Bronchial epithelial cell (primary cell): Measurements from ENCODE around the gene BRD3OS. TPM values are rescaled to one million over a fixed set of nuclear protein-coding genes. Genes with fewer than 3 reads are reported as not detected.

ENCODE experiments used
- DNase-seq: peaks from one replicate; pipeline ENCODE4 v3.0.0-alpha.2; 2010; ENCODE audit warnings: low read depth
- FAIRE-seq: peaks from 2 replicates; lab custom pipeline; 2011; peaks lifted over from hg19 to GRCh38; lab: Jason Lieb, UNC
- H3K27me3 ChIP-seq: 2 replicates; pipeline ENCODE4 v1.5.1; 2011; ENCODE audit warnings: low read length; ENCODE audit not compliant: control insufficient read depth, insufficient read depth
- H3K36me3 ChIP-seq: 2 replicates; pipeline ENCODE4 v1.5.1; 2011; ENCODE audit warnings: low read length; ENCODE audit not compliant: control insufficient read depth, insufficient read depth
- H3K4me3 ChIP-seq: 2 replicates; pipeline ENCODE4 v1.5.1; 2011; ENCODE audit warnings: mild to moderate bottlenecking, low read depth, low read length, control low read depth
- CTCF ChIP-seq: IDR thresholded peaks from 2 replicates; pipeline ENCODE4 v1.5.1; 2011; ENCODE audit warnings: mild to moderate bottlenecking, moderate library complexity, low read length, control low read depth, inconsistent platforms; ENCODE audit not compliant: insufficient read depth, severe bottlenecking
- total RNA-seq: library from RNA; depleted of rRNA; stranded (reverse); fragments of >200 nt; gene quantifications from 2 replicates; pipeline ENCODE4 v1.2.1, GENCODE V29; 2014

BRD3OS gene
- total RNA-seq, 1 donor from 2014 or later = 5.8 TPM

GRCh38 chr9:134056483-134057306 lies 31.4 kb downstream of the BRD3OS start:
- H3K27me3 ChIP-seq = no peaks in the 10 kb centered on the region
- no peak overlapping the region for H3K4me3 ChIP-seq
- TF ChIP-seq CTCF = no peak
- FAIRE-seq (no peak), DNase-seq (no peak)
- H3K36me3 ChIP-seq = peaks cover 12% of the 10 kb centered on the region

GRCh38 chr9:134057307-134057657 lies 32.0 kb downstream of the BRD3OS start:
- FAIRE-seq (no peak), DNase-seq (no peak)
- peaks cover 12% of the 10 kb centered on the region for H3K36me3 ChIP-seq
- no peak overlapping the region for H3K4me3 ChIP-seq
- TF ChIP-seq CTCF = no peak
- H3K27me3 ChIP-seq = no peaks in the 10 kb centered on the region

GRCh38 chr9:134057751-134058701 lies 32.7 kb downstream of the BRD3OS start:
- TF ChIP-seq CTCF = no peak
- no peak overlapping the region for H3K4me3 ChIP-seq

GRCh38 chr9:134058716-134059115 lies 33.4 kb downstream of the BRD3OS start:
- FAIRE-seq = no peak
- DNase-seq = peak; percentile 47
- Histone ChIP-seq H3K4me3 (no peak overlapping the region), H3K36me3 (peaks cover 1% of the 10 kb centered on the region), H3K27me3 (no peaks in the 10 kb centered on the region)
- TF ChIP-seq CTCF = peak; percentile 15

More at GRCh38 chr9:134057751-134058701, 32.7 kb downstream of the BRD3OS start:
- no peak for DNase-seq
- no peaks in the 10 kb centered on the region for H3K27me3 ChIP-seq
- peaks cover 5% of the 10 kb centered on the region for H3K36me3 ChIP-seq
- no peak for FAIRE-seq

GRCh38 chr9:134059188-134059641 lies 33.9 kb downstream of the BRD3OS start:
- DNase-seq = no peak
- FAIRE-seq = no peak
- Histone ChIP-seq H3K27me3 (no peaks in the 10 kb centered on the region), H3K4me3 (no peak overlapping the region), H3K36me3 (peaks cover 1% of the 10 kb centered on the region)
- TF ChIP-seq CTCF = no peak
